NK-92 treated with Interleukin-12 subunit alpha and Interleukin-12 subunit beta, amount 100 ng/mL, for 24 hours (cell line): Measurements from ENCODE around the gene LMTK2.
A peak's percentile ranks its signal among the peaks of the same experiment; 100 is the strongest.

Source experiments
- DNase-seq: peaks from one replicate; lab custom pipeline; 2025; lab: John Stamatoyannopoulos, UW

Gene LMTK2

DNA sequence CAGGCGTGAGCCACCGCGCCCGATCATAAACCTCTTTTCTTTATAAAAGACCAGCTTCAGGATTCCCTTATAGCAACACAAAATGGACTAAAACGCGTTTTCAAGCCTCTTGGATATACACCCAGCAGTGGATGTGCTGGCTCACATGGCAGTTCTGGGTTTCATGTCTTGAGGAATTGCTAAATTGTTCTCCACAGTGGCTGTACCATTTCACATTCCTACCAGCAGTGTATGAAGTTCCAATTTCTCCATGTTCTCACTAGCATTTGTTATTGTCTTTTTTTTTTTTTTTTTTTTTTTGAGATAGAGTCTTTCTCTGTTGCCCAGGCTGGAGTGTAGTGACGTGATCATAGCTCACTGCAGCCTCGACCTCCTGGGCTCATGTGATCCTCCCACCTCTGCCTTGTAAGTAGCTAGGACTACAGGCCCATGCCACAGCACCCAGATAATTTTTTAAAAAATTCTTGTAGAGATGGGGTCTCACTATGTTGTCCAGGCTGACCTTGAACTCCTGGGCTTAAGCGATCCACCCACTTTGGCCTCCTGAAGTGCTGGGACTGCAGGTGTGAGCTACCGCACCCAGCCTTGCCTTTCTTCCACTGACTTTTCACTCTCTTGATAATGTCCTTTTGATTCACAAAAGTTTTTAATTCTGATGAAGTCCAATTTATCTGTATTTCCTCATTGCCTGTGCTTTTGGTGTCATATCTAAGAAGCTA, 127.9 kb downstream of the LMTK2 start:
- no peak for DNase-seq

DNA sequence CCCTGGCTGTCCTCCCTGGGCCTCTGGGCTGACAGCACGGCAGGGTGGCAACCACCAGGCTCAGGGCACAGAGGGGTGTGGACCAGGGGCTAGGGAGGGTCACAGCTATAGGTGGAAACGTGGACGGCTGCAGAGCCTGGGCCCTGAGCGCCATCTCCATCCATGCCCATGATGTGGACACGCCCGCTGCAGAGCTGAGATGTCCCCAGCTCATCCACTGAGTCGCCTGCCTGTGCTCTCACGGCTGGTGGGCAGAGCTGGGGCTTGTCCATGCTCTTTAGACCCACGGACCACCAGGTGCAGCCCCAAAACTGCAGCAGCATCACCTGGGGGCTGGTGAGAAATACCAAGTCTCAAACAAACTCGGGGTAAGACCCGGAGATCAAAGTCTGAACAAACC, 129.2 kb downstream of the LMTK2 start:
- no peak for DNase-seq

DNA sequence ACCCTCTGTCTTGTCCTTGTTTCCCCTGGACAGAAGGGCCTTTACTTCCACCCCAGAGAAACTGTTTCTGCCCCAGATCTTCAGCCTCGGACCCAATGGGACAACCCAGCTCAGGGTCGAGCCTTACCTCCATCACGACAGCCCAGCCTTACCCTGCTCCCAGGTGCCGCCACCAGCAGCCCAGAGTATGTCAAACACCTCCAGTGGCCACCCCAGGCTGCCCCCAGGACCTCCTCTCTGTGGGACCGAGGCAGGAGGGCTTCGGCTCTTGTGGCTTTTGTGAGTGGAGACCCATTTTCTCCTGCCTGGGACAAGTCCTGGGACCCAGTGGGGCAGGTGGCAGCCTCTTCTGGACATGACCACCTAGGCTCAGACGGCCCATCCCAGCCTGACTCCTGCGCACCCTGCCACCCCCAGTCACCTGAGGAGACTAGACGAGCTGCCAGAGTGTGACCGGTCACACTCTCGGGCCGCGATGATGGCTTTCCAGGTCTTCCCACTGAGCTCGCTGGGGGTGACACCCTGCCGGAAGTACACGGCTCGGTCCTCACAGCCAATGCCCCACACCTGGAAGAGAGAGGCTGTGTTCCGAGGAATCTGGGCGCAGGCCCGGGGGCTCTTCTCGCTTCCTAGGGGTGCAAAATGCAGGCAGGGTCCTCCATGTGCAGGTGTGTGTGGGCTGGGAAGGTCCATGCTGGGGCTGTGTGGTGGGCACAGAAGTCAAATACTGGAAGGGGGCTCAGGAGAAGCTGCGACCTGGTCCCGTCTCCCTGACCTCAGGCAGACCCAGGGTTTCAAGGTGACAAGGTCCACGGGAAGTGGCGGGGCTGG, 129.9 kb downstream of the LMTK2 start:
- no peak for DNase-seq

DNA sequence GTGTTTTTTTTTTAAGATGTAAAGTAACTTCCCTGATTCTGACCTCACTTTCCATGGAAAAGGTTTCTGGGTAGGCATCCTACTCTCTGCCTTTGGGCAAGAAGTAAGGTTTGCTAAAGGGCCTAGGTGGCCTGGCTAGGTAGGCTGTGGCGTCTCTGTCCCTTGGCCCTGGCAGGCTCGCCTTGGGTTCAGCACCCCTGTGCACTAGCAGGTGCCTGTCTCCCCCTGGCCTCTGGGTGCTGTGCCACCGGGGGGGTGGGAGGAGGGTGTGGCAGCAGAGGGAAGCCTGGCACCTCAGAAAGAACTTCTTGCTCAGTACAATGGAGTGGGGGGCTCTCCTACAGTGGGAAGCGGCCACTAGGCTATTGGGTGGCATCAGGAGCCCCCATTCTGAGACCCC, 131.4 kb downstream of the LMTK2 start:
- DNase-seq = no peak

DNA sequence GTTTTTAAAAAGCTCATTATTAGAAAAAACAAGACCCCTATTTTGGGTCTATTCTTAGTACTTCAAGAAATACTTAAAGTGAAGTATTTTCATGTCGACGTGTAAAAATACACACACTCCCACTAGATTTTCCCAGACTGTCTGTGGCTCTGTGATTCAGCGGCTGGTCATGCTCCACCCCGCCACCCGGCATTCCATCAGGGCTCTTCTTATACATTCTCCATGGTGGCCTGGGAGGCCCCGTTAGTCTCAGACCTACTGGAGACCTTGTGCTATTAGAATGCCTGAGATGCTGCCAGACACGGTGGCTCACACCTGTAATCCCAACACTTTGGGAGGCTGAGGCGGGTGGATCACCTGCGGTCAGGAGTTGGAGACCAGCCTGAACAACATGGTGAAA, 132.3 kb downstream of the LMTK2 start:
- no peak for DNase-seq

DNA sequence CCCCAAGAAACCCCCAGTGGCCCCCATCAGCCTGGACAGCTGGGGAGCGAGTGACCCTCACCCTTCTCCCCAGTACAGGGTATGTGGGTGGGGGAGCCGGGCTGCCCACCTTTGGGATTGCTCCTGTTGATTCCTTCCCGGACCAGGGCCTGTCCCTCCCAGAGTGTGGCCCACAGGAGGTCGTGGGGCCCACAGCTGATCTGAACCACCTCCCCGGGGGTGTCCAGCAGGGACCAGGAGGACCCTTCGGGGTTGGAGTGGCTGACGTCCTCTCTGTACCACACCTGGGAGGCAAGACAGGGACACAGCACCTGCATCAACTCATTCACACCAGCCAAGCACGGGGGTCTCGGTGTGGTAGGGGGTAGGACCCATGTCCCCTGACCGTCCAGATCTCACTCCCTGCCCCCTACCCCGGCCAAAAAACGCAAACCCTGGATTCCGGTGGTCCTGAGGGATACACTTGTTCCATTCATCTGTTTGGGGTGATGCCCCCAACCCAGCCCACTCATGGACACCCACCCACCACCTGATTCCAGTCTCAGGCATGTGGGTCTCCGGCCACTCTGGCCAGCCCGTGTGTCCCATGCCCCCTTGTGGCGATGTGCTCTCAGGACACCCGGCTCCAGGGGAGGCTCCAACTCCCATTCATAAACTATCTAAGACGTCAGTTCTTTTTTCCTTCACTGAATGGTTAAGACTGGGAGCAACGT, 134.5 kb downstream of the LMTK2 start:
- DNase-seq = no peak

DNA sequence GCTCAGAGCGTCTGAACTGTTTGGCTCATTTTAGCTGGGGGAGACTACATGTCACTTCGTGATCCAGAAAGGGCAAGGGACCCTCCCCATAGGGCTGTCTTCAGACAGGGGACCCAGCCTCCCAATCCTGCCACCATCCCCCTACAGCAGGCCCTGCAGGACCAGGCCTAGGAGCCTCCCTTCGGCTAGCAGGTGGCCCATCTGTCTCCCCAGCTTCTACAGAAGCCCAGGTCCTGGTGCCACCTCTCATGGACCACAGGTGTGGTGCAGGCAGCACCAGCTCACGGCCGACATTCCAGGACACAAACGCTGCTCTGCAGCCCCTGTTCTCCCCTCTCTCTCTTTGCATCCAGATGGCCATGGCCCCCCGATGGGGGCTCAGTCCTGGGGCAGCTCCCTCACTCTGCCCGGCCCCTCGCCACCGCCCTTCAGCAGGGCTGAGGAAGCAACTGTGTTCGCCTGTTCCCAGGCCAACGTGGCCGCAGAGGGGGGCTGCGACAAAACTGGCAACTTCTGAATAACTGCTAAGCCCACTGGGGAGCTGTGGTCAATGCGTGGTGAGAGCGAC, 135.1 kb downstream of the LMTK2 start:
- DNase-seq = no peak

DNA sequence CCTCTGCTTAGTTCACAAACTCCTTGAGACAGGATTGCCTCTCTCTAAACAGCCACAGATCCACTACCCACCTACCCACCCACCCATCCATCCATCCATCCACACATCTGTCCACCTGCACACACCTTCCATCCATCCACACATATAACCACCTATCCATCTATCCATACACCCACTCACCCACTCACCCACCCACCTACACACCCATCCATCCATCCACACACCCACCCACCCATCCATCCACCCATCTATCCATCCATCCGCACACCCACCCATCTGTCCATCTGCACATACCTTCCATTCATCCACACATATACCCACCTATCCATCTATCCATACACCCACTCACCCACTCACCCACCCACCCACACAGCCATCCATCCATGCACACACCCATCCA, 135.7 kb downstream of the LMTK2 start:
- DNase-seq = no peak

DNA sequence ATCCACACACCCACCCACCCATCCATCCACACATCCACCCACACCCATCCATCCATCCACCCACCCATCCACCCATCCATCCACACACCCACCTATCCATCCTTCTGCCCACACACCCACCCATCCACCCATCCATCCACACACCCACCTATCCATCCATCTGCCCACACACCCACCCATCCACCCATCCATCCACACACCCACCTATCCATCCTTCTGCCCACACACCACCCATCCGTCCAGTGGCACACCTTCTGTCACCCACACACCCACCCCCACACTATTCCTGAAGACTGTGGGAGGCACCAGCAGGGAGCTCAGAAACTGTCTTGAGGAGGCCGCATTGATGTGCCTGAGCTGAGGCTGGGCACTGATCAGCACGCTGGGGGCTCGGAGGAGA, 136.3 kb downstream of the LMTK2 start:
- DNase-seq = no peak

DNA sequence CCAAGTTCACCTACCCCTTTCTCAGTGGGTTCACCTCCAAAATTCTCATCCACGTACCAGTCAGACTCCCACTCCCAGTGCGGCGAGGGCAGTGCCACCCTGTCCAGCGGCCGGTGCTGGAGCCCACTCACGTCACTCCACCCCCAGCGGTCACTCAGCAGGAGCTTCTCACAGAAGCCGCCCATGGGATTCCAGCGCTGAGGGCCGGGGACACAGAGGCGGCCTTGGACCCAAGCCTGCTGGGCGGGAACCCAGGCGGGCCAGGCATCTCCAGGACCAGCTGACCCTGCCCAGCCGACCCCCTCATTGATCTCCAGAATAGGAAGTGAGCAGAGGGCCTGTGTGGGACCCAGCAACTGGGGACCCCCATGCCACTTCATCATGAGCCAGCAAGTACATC, 138.2 kb downstream of the LMTK2 start:
- no peak for DNase-seq

DNA sequence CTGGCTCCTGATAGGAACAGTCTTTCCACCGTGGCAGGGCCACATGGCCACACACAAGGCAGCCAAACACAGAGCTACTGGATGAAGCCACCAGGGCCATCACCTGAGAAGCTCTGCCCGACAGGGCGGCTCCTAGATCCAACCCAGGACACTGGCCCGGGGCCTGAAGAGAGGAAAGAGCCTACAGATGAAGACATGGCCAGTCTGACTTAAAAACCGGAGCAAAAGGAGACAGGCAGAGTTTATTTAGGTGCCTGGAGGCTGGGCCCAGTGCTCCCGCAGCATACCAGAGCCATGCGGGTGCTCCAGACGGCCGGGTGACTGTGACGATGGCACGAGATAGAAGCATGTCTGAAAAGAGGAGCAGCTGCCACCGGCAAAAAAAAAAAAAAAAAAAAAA, 141.5 kb downstream of the LMTK2 start:
- no peak for DNase-seq

DNA sequence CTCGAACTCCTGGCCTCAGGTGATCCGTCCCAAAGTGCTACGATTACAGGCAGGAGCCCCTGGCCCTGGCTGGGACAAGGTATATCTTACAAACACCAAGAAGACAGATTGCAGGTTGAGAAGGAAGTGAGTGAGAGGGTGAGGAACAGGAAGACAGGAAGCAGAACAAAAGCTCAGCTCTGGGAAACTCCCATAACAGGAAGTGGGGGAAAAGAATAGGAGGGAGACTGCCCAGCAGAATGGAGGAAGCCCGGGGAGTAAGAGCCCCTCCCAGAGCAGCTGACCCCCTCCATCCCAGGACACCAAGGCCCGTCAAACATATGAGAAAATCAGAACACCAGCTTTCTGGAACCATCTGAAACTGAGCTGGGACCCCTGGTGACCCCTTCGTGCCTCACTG, 142.4 kb downstream of the LMTK2 start:
- no peak for DNase-seq

DNA sequence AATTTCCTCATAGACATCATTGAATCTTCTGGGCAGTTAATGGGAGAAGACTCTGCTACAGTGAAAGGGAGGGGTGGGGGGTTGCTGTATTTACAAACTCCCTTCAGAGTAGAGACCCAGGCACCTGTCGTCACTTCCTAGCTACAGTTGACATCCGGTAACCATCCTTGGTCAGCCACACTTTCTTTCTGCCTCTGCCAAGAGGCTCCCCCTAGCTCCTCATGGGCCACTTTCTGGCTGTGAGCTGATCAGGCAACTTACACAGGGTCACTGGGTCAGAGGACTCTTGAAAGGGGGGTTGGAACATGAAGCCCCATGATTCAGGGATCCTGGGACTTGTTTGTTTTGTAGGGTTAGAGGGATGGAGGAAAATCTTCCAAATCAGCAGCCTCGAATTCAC, 144.1 kb downstream of the LMTK2 start:
- DNase-seq = no peak

DNA sequence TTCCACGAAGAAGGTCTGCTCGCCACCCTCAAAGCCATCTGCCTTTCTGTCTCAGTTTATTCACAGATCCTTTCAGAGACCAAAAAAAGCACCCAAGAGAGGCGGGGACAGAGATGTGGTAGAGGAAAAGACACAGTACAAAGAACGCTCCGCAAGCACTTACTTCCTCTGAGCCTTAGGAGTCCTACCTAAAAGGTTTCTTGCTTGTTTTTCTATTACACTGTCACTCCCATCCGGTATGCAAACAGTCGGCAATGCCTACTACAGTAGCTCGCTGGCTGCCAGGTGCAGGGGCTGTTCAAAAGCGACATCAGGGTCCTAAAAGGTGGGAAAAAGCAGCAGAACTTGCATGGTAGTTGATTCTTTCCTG, 144.6 kb downstream of the LMTK2 start:
- DNase-seq = no peak

DNA sequence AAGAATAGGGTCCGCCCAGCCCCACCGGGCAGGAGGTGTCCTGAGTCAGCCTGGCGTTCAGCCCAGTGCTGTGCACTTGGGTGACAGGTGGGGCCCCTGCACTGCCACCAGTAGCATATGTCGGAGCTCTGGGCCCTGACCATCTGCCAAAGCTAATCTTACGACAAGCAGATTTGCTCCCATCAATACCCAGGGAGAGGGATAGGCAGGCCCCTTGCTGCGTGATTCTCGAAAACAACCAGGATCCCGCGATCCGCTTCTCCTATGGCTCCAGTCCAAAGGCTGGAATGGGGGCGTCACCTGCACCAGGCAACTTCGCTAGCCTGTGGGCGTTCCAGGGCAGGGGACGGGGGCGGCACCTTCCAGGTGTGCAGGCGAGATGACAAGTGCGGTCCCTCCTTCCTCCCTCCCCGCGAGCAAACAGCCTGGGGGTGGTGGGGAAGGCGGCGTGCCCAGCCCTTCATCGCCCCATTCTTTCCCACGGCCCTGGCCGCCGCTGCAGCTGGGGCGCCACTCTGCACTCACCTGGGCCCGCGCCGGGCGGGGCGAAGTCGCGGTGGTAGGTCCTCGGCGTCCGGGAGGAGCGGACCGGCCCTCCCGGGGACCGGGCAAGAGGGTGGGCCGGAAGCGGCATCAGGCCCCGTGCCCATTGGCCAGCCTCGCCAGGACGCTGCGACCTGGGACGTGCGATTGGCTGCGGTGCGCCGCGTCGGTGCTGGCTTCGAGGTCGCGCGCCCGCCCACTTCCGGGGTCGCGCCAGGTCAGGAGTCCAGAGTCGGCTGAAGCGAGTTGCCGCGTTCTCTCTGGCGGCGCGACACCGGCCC, 145.2 kb downstream of the LMTK2 start, which contains the start of gene TECPR1:
Gene TECPR1, minus strand, starts transcription at position 632 of the 824 bp plus-strand sequence. CDS start 6,086 bp downstream, outside the sequence.
- peak; percentile 93 for DNase-seq

DNA sequence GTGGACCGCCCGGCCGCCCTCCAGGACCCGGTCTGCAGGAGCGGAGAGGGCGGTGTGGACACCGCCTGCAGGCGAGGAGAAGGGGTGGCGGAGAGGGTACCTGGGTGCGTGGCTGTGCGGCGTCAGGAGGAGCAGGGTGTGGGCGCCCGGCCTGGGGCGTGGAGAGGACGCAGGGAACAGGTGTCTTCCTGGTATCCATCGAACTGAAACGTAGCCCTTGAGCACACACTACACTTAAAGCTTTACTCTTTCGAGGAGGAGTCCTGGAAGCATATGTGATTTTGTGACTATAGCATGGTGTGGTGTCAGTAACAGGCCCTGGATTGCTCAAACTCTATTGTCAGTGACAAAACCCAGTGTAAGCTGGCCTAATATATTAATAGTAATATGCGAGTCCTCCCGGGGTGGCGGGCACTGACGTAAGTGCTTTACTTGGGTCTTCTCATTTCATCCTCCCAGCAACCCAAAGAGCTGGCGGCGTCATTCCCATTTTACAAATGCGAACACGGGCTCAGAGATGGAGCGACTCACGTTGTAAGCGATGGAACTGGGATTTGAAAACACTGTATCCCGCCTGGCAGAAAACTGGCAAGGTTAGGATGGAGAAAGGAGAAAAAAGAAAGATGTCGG, 145.9 kb downstream of the LMTK2 start:
- DNase-seq = no peak

DNA sequence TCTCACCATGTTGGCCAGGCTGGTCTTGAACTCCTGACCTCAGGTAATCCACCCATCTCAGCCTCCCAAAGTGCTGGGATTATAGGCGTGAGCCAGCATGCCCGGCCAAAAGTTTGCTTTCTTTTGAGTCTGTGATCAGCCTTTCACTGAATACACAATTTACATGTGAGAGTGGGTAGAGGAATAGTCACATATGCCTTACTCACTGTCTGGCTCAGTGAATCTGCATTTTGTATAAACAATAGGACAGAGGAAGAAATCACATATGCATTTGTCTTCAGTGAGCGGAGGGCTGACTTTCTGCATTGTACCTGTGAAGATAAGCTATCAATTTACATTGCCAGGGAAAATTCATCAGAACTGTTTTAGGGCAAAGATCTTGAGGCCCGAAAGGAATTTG, 147.9 kb downstream of the LMTK2 start:
- no peak for DNase-seq

DNA sequence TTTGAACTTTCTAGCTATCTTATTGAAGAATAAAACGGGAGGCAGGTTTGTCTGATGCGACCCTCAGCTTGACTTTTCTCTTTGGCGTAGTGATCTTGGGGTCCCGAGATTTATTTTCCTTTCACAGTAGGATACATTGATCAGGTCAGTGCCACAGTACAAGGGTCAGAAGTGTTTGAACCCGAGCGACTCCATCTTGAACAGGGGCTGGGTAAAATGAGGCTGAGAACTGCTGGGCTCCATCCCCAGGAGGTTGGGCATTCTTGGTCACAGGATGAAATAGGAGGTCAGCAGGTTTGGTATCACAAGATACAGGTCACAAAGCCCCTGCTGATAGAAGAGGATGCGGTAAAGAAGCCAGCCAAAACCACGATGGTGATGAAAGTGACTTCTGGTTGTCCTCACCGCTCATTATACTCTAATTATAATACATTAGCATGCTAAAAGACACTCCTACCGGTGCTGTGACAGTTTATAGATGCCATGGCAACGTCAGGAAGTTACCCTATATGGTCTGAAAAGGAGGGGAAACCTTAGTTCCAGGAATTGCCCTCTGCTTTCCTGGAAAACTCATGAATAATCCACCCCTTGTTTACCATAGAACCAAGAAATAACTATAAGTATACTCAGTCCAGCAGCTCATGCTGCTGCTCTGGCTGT, 148.4 kb downstream of the LMTK2 start:
- DNase-seq = peak; percentile 40

DNA sequence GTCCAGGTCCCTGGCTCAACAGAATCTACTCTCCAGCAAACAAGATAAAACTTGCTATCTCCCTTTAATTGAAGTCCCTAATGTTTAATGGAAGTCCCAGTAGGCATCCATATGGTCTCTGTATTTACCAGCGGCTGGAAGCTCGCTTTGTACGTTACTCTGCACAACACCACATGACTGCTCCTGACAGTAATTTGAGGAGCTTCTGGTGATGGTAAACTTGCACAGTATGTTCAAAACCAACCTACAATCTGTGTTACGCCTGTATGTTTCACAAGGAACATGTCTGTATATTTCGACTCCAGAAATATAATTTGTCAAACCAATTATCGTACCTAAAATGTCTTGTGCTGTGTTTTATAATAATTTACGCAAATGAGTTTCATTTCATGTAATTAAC, 149.8 kb downstream of the LMTK2 start:
- no peak for DNase-seq

DNA sequence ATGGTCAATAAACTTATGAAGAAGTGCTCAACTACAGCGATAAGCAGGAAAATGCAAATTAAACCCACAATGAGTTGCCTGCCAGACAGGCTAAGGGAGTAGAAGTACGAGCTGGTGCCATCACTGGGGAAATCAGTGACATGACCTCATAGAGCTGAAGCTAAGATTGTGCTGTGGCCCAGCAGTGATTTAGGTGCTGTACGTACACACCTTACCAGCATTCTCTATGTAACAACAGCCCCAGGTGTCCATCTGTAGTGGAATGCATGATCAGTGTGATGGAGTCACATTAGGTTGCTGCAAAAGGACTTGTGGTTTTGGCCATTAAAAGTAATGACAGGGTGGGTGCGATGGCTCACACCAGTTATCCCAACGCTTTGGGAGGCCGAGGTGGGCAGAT, 151.0 kb downstream of the LMTK2 start:
- DNase-seq = no peak
